Panc1 (cell line): Measurements from ENCODE around the gene SPNS3. TPM values are rescaled to one million over a fixed set of nuclear protein-coding genes. Genes with fewer than 3 reads are reported as not detected.

Source experiments
- ATAC-seq: fragments of 200-7000 bp; cut with Tn5 transposase; 2 replicates; pipeline ENCODE4 v1.9.1; 2020; ENCODE audit warnings: mild to moderate bottlenecking, moderate library complexity
- BruUV-seq: library from RNA; stranded (reverse); fragments of 400-500 nt; replicated peaks from 2 replicates; lab custom pipeline; 2021; lab: Mats Ljungman, UMichigan
- CTCF ChIA-PET: fragments of 300-600 bp; sonication (Branson Sonifier 250); formaldehyde crosslinking; loops from one replicate; lab custom pipeline; 2022; ENCODE audit warnings: antibody characterized with exemption; lab: Charles Lee
- POLR2A ChIA-PET: fragments of 300-600 bp; sonication (Branson Sonifier 250); formaldehyde crosslinking; loops from one replicate; lab custom pipeline; 2022; ENCODE audit warnings: antibody characterized with exemption; lab: Charles Lee
- DNase-seq: peaks from one replicate; pipeline ENCODE4 v3.0.0-alpha.2; 2010; ENCODE audit warnings: low read depth, low spot score
- H3K27ac ChIP-seq: 2 replicates; pipeline ENCODE4 v1.5.1; 2011; ENCODE audit warnings: mild to moderate bottlenecking, low read length, inconsistent platforms
- H3K27me3 ChIP-seq: fragments of 200-500 bp; sonication (Bioruptor generic); 2 replicates; pipeline ENCODE4 v1.6.0; 2014; ENCODE audit warnings: low read length, inconsistent platforms; ENCODE audit not compliant: control insufficient read depth, insufficient read depth
- H3K36me3 ChIP-seq: fragments of 200-500 bp; sonication (Bioruptor generic); 2 replicates; pipeline ENCODE4 v1.5.1; 2014; ENCODE audit warnings: inconsistent platforms, mild to moderate bottlenecking, low read length, moderate library complexity; ENCODE audit not compliant: control insufficient read depth, insufficient read depth
- H3K4me1 ChIP-seq: 2 replicates; pipeline ENCODE4 v1.5.1; 2011; ENCODE audit warnings: inconsistent platforms, mild to moderate bottlenecking, low read length, moderate library complexity; ENCODE audit not compliant: control insufficient read depth, insufficient read depth
- H3K4me3 ChIP-seq, 2 experiments: 2 replicates each; pipeline ENCODE4 v1.5.1; 2011 to 2012; ENCODE audit warnings: low read depth in 2 of 2, low read length in 2 of 2, mild to moderate bottlenecking in 2 of 2, inconsistent platforms in 1 of 2, moderate library complexity in 1 of 2
- H3K9me3 ChIP-seq: fragments of 200-500 bp; sonication (Bioruptor generic); 2 replicates; pipeline ENCODE4 v1.5.1; 2014; ENCODE audit warnings: low read depth, mild to moderate bottlenecking, inconsistent platforms, low read length, moderate library complexity; ENCODE audit not compliant: control insufficient read depth, insufficient read depth
- POLR2AphosphoS5 ChIP-seq: IDR thresholded peaks from 2 replicates; pipeline ENCODE4 v1.6.1; 2012; ENCODE audit warnings: mild to moderate bottlenecking, low read depth, low read length, moderate library complexity
- REST ChIP-seq, 2 experiments: IDR thresholded peaks; 2 replicates each; pipeline ENCODE4 v1.6.1; 2011 to 2012; ENCODE audit warnings: low read depth in 2 of 2, control low read depth in 1 of 2, low read length in 1 of 2, mild to moderate bottlenecking in 1 of 2, moderate library complexity in 1 of 2; ENCODE audit not compliant: insufficient read depth in 1 of 2
- SIN3A ChIP-seq: IDR thresholded peaks from 2 replicates; pipeline ENCODE4 v1.6.1; 2012; ENCODE audit warnings: low read depth, mild to moderate bottlenecking, low read length, moderate library complexity, borderline replicate concordance; ENCODE audit not compliant: insufficient read depth
- TCF7L2 ChIP-seq: IDR thresholded peaks from 2 replicates; pipeline ENCODE4 v1.6.1; 2011; ENCODE audit warnings: mild to moderate bottlenecking, low read depth, low read length, inconsistent platforms
- in situ Hi-C: cut with HindIII; loops from 2 replicates; pipeline ENCODE4 v1.10.0; 2016; ENCODE audit warnings: low sequenced_read_pairs, low pct_unique_long_range_greater_than_20kb
- intact Hi-C: fragments of 100-400 bp; cut with micrococcal nuclease; formaldehyde crosslinking; loops from one replicate; pipeline ENCODE4 v1.10.0; 2022; ENCODE audit not compliant: unreplicated experiment
- total RNA-seq: library from RNA; stranded (reverse); gene quantifications from one replicate; pipeline ENCODE4 v1.2.1, GENCODE V29; 2021; ENCODE audit not compliant: unreplicated experiment
- TF ChIP-seq, protein P1 (sequence below): fragments of 450-650 bp; IDR thresholded peaks from 2 replicates; pipeline ENCODE4 v1.5.1; 2017; ENCODE audit warnings: mild to moderate bottlenecking

Gene SPNS3
- total RNA-seq, 1 experiment from 2014 or later = 0.10 TPM

DNA sequence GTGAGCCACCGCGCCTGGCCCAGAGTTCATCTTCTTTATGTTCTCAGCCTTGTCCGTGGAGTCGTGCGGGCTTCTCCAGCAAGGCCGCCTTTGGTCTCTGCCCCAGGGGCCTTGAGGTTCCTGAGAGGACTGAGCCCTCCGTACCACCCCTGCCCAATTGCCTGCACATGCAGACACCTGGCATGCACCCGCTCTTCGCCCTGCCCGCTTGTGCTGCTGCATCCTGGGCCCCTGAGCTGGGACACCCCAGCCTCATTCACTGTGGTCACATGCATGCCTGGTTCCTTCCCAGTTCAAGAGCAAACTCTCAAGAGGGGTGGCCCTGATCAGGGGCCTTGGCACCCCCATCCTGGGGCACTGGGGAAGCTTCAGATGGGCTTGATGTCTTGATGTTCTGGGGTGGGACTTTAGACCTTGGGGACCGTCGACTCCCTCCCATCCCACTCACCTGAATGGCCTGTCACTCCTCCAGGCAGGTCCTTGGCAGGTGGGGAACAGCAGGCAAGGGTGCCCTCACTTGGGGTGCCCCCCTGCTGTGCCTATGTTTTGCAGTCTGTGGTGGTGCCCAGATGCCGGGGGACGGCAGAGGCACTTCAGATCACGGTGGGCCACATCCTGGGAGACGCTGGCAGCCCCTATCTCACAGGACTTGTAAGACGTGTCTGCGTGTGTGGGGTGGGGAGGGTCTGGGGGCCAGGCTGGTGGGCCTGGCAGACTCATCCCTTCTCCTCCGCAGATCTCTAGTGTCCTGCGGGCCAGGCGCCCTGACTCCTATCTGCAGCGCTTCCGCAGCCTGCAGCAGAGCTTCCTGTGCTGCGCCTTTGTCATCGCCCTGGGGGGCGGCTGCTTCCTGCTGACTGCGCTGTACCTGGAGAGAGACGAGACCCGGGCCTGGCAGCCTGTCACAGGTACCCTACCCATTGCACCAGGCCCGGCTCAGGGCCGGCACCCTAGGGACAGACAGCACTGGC lies 52.2 kb downstream of the SPNS3 start:
- H3K4me1 ChIP-seq = peaks cover 6% of the 10 kb centered on the region
- H3K36me3 ChIP-seq = no peaks in the 10 kb centered on the region
- ATAC-seq (no peak), DNase-seq (no peak)
- in situ Hi-C loops = no loop called here
- intact Hi-C loops = no loop called here
- TF ChIP-seq, protein P1, sequence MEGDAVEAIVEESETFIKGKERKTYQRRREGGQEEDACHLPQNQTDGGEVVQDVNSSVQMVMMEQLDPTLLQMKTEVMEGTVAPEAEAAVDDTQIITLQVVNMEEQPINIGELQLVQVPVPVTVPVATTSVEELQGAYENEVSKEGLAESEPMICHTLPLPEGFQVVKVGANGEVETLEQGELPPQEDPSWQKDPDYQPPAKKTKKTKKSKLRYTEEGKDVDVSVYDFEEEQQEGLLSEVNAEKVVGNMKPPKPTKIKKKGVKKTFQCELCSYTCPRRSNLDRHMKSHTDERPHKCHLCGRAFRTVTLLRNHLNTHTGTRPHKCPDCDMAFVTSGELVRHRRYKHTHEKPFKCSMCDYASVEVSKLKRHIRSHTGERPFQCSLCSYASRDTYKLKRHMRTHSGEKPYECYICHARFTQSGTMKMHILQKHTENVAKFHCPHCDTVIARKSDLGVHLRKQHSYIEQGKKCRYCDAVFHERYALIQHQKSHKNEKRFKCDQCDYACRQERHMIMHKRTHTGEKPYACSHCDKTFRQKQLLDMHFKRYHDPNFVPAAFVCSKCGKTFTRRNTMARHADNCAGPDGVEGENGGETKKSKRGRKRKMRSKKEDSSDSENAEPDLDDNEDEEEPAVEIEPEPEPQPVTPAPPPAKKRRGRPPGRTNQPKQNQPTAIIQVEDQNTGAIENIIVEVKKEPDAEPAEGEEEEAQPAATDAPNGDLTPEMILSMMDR = no peak
- H3K27ac ChIP-seq = no peak overlapping the region
- H3K4me3 ChIP-seq = no peak overlapping the region
- BruUV-seq = no TSS peak
- H3K9me3 ChIP-seq = no peaks in the 10 kb centered on the region
- ChIA-PET POLR2A (no interaction called here), CTCF (no interaction called here)
- no peaks in the 10 kb centered on the region for H3K27me3 ChIP-seq

DNA sequence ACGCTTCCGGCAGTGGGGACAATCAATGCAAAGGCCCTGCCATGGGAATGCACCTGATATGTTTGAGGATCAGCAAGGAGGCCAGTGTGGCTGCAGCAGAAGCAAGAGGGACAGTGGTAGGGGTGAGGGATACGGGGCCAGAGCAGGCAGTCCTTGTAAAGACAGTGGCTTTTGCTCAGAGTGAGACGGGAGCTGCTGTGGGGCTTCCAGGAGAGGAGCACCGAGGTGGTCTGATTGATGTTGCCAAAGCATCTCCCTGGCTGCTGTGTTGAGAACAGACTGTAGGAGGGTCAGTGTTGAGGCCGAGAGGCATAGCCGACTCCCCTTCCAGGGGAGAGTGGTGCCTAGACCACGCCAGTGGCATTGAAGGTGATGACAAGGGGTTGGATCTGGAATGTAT lies 53.6 kb downstream of the SPNS3 start:
- no TSS peak for BruUV-seq
- CTCF ChIA-PET = no interaction called here
- DNase-seq (no peak), ATAC-seq (no peak)
- in situ Hi-C loops = no loop called here
- intact Hi-C loops = no loop called here
- Histone ChIP-seq H3K27me3 (no peaks in the 10 kb centered on the region), H3K4me1 (peaks cover 6% of the 10 kb centered on the region), H3K4me3 (no peak overlapping the region), H3K27ac (no peak overlapping the region), H3K9me3 (no peaks in the 10 kb centered on the region), H3K36me3 (no peaks in the 10 kb centered on the region)
- POLR2A ChIA-PET = no interaction called here
- TF ChIP-seq REST (IDR thresholded peaks at IDR 0.05; ENCODE audit: insufficient read depth in 1 of 2, low read depth in 2 of 2, low read length in 1 of 2) (no peak), SIN3A (no peak), POLR2AphosphoS5 (no peak), TCF7L2 (no peak)
- TF ChIP-seq, protein P1 = no peak
